ENCODE data around the gene RNLS. TPM values are rescaled to one million over a fixed set of nuclear protein-coding genes. Genes with fewer than 3 reads are reported as not detected.

Gene RNLS
- total and polyA plus RNA-seq, 2 of the 8 experiments (the other 6 are each of a cell fraction or from before 2014, with no cell fraction given) = 7.5 to 12.7 TPM

DNA sequence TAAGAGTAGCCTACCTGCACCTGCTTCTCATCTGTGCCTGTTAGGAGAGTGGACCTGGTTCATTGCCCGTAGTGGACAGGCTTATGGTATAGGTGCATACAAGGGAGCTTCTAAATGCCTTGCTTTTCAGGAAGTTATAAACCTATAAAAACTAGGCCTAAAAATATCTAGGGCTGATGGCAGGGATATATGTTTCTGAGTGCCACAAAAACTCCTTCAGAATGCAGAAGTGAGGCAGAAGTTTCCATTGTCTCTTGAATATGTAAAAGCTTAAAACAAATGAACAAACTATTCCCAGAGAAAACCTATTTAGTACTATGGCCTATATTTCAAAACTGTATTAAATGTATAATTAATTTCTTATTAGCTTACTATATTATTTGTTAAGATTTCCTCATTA is 91.8 kb downstream of the RNLS start:
- Histone ChIP-seq H3K79me2 (ENCODE audit: control insufficient read depth in 1 of 2, insufficient read depth in 2 of 2, low read length in 2 of 2) (no peaks in the 10 kb centered on the region), H3K79me1 (ENCODE audit: low read depth, low read length) (no peaks in the 10 kb centered on the region), H2AK5ac (ENCODE audit: low read depth, low read length) (no peak overlapping the region), H2BK15ac (ENCODE audit: low read length) (no peak overlapping the region), H2BK12ac (ENCODE audit: low read depth, low read length) (no peak overlapping the region), H3K36me3 (ENCODE audit: control insufficient read depth in 2 of 4, insufficient read depth in 4 of 4, low read length in 3 of 4) (no peaks in the 10 kb centered on the region), H3K14ac (ENCODE audit: insufficient read length) (no peak overlapping the region), H2BK20ac (ENCODE audit: low read length) (no peak overlapping the region), H3K23me2 (ENCODE audit: low read depth, low read length) (no peaks in the 10 kb centered on the region; the same call in 1 of the 2 replicates), H4K5ac (ENCODE audit: insufficient read length, low read depth, low read length) (no peak overlapping the region), H3K9ac (replicated peaks in 1 of 4; ENCODE audit: extremely low read depth in 1 of 4, low read depth in 3 of 4, low read length in 3 of 4) (no peak overlapping the region), H3K4me1 (replicated peaks in 1 of 4; ENCODE audit: control insufficient read depth in 3 of 4, insufficient read depth in 4 of 4, low read length in 3 of 4) (no peaks in the 10 kb centered on the region), H3K18ac (ENCODE audit: extremely low read depth, low read length) (no peak overlapping the region), H3K56ac (replicated peaks; ENCODE audit: insufficient read length, low read depth, low read length) (no peak overlapping the region), H2AFZ (ENCODE audit: low read length) (no peak overlapping the region), H3K27me3 (replicated peaks in 1 of 4; ENCODE audit: control insufficient read depth in 3 of 4, extremely low read depth in 1 of 4, insufficient read depth in 3 of 4, low read length in 3 of 4) (no peaks in the 10 kb centered on the region), H4K91ac (replicated peaks; ENCODE audit: insufficient read length, low read length) (no peak overlapping the region), H4K8ac (ENCODE audit: extremely low read depth, insufficient read depth, low read length) (no peak overlapping the region), H4K20me1 (replicated peaks in 1 of 2; ENCODE audit: control insufficient read depth in 1 of 2, insufficient read depth in 2 of 2, low read length in 2 of 2) (no peaks in the 10 kb centered on the region), H3K9me3 (ENCODE audit: insufficient read depth in 2 of 2, low read depth in 1 of 2, low read length in 1 of 2) (no peaks in the 10 kb centered on the region), H3K4me3 (ENCODE audit: extremely low read depth in 1 of 4, insufficient read depth in 2 of 4, low read depth in 3 of 4, low read length in 4 of 4) (no peak overlapping the region), H2BK120ac (replicated peaks; ENCODE audit: low read depth, low read length) (no peak overlapping the region), H3K23ac (ENCODE audit: insufficient read length) (no peak overlapping the region), H3K4me2 (ENCODE audit: insufficient read depth in 1 of 2, low read depth in 2 of 2, low read length in 2 of 2) (no peak overlapping the region), H2BK5ac (ENCODE audit: low read depth, low read length) (no peak overlapping the region), H3K4ac (replicated peaks; ENCODE audit: insufficient read length, low read depth, low read length) (no peak overlapping the region), H3K27ac (ENCODE audit: low read depth, low read length) (no peak overlapping the region)
- no peak for TF ChIP-seq SP1 (IDR thresholded peaks at IDR 0.05; ENCODE audit: low read depth, low read length)
- no peak for TF ChIP-seq SP4 (IDR thresholded peaks at IDR 0.05; ENCODE audit: low read length)
- TF ChIP-seq ASH2L (IDR thresholded peaks at IDR 0.05; ENCODE audit: low read length) = no peak
- no peak for TF ChIP-seq TCF12 (IDR thresholded peaks at IDR 0.05; ENCODE audit: low read depth, low read length)
- ChIA-PET POLR2A (ENCODE audit: partially characterized antibody) (no interaction called here), CTCF (ENCODE audit: partially characterized antibody) (interaction anchor here (0.5 kb wide), 1 partner anchor 377 kb away, joined by 3 read pairs; no protein-coding TSS in a partner anchor)
- WGBS, 2 experiments (ENCODE audit: extremely low coverage in 1 of 2, insufficient coverage in 1 of 2, insufficient read length in 1 of 2, insufficient replicate concordance in 2 of 2, low coverage in 1 of 2, low lambda C conversion rate in 2 of 2, missing lambda C conversion rate in 1 of 2) = 92% methylated on average over 1 of the region's 1 CpG; no CpG with 5 or more reads in 1 of the 2 experiments
- FAIRE-seq = no peak
- no peak for DNase-seq (ENCODE audit: low read depth in 1 of 2, low spot score in 2 of 2)
